Colon (tissue), 2 donors: ENCODE data around the gene NRXN3.

ENCODE experiments used
- FAIRE-seq: peaks from 2 replicates; lab custom pipeline; 2012; peaks lifted over from hg19 to GRCh38; lab: Jason Lieb, UNC
- donor health status: control.
- donor health status: control.

The NRXN3 gene

GRCh38 chr14:79150226-79150625 is 980.1 kb downstream of the NRXN3 start:
- no peak for FAIRE-seq

- FAIRE-seq: no peak
Observed at GRCh38 chr14:79157369-79157768, 987.2 kb downstream of the NRXN3 start.

GRCh38 chr14:79161571-79161970 is 991.4 kb downstream of the NRXN3 start:
- FAIRE-seq: no peak

- FAIRE-seq: no peak
Observed at GRCh38 chr14:79162833-79163232, 992.7 kb downstream of the NRXN3 start.

- FAIRE-seq: no peak
Observed at GRCh38 chr14:79165471-79166090, 995.4 kb downstream of the NRXN3 start.

GRCh38 chr14:79166171-79166570 is 996.0 kb downstream of the NRXN3 start:
- no peak for FAIRE-seq

GRCh38 chr14:79167957-79168356 is 997.8 kb downstream of the NRXN3 start:
- FAIRE-seq: no peak

- no peak for FAIRE-seq
Observed at GRCh38 chr14:79175671-79176070, 1005.5 kb downstream of the NRXN3 start.

GRCh38 chr14:79177106-79177505 is 1006.9 kb downstream of the NRXN3 start:
- FAIRE-seq: no peak

- no peak for FAIRE-seq
Observed at GRCh38 chr14:79178719-79179118, 1008.5 kb downstream of the NRXN3 start.

GRCh38 chr14:79179985-79180384 is 1009.8 kb downstream of the NRXN3 start:
- FAIRE-seq: no peak

GRCh38 chr14:79180656-79181055 is 1010.5 kb downstream of the NRXN3 start:
- FAIRE-seq: no peak

GRCh38 chr14:79186523-79186922 is 1016.4 kb downstream of the NRXN3 start:
- no peak for FAIRE-seq

- FAIRE-seq: no peak
Observed at GRCh38 chr14:79193689-79194477, 1023.7 kb downstream of the NRXN3 start.

- no peak for FAIRE-seq
Observed at GRCh38 chr14:79196216-79196615, 1026.0 kb downstream of the NRXN3 start.

- FAIRE-seq: no peak
Observed at GRCh38 chr14:79197516-79197915, 1027.3 kb downstream of the NRXN3 start.

GRCh38 chr14:79199217-79199616 is 1029.0 kb downstream of the NRXN3 start:
- no peak for FAIRE-seq

- FAIRE-seq: no peak
Observed at GRCh38 chr14:79201564-79202207, 1031.5 kb downstream of the NRXN3 start.

GRCh38 chr14:79204591-79204990 is 1034.4 kb downstream of the NRXN3 start:
- no peak for FAIRE-seq

- no peak for FAIRE-seq
Observed at GRCh38 chr14:79209418-79209817, 1039.2 kb downstream of the NRXN3 start.

- FAIRE-seq: no peak
Observed at GRCh38 chr14:79225815-79226214, 1055.6 kb downstream of the NRXN3 start.

GRCh38 chr14:79229383-79229909 is 1059.3 kb downstream of the NRXN3 start:
- no peak for FAIRE-seq

- no peak for FAIRE-seq
Observed at GRCh38 chr14:79242666-79243065, 1072.5 kb downstream of the NRXN3 start.
